Body of pancreas (tissue), 4 donors: ENCODE results near the gene MED22.

Experiments
- POLR2A ChIP-seq, 3 donors: fragments of 450-650 bp; IDR thresholded peaks; one replicate each; pipeline ENCODE4 v1.6.1; 2016; ENCODE audit warnings: antibody characterized with exemption in 3 of 3, mild to moderate bottlenecking in 2 of 3
- TF ChIP-seq, protein P1 (sequence below), 7 experiments: fragments of 450-650 bp in 4 of 7; fragments of 200-600 bp in 3 of 7; sonication (generic) in 3 of 7; IDR thresholded peaks; one replicate each; pipeline ENCODE4 v1.5.1; 2016 to 2019; ENCODE audit warnings: antibody characterized with exemption in 7 of 7

DNA sequence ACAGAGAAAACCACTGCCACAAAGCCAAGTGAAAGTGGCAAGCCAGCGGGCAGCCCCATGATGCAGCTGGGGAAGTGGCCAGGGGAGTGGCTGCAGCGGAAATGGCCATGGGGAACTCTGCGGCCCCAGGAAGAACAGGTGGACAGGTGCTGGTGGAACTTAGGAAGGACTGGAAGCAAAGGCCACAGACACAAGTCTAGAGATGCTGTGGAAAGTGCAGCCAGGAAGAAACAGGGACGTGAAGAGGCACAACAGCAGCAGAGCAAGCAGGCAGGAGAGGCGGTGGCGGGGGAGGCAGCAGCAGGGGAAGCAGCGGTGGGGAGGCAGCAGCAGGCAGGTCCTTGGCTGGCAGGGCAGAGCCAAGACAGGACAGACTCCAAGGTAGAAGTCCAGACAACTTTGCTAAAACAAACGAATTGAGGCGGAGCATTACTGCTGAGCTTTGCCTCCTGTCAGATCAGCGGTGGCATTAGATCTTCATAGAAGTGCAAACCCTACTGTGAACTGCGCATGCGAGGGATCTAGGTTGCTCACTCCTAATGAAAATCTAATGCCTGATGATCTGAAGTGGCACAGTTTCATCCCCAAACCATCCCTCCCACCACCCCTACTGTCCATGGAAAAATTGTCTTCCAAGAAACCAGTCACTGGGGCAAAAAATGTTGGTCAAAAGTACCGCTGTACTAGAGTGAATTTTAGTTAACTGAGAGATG is 23.8 kb downstream of the MED22 start:
- TF ChIP-seq POLR2A (IDR thresholded peaks at IDR 0.05): no peak
- TF ChIP-seq, protein P1, sequence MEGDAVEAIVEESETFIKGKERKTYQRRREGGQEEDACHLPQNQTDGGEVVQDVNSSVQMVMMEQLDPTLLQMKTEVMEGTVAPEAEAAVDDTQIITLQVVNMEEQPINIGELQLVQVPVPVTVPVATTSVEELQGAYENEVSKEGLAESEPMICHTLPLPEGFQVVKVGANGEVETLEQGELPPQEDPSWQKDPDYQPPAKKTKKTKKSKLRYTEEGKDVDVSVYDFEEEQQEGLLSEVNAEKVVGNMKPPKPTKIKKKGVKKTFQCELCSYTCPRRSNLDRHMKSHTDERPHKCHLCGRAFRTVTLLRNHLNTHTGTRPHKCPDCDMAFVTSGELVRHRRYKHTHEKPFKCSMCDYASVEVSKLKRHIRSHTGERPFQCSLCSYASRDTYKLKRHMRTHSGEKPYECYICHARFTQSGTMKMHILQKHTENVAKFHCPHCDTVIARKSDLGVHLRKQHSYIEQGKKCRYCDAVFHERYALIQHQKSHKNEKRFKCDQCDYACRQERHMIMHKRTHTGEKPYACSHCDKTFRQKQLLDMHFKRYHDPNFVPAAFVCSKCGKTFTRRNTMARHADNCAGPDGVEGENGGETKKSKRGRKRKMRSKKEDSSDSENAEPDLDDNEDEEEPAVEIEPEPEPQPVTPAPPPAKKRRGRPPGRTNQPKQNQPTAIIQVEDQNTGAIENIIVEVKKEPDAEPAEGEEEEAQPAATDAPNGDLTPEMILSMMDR (IDR thresholded peaks at IDR 0.05): no peak
